HL-60 (cell line): ENCODE data around the gene ERC2.

Source experiments
- DNase-seq, 2 experiments: peaks; one replicate each; pipeline ENCODE4 v3.0.0-alpha.2; 2010 to 2020; ENCODE audit warnings: low read depth in 1 of 2, low spot score in 1 of 2
- H3K27ac ChIP-seq: fragments of 250-450 bp; sonication (Bioruptor Pico); replicated peaks from 2 replicates; pipeline ENCODE4 v1.5.1; 2020; ENCODE audit warnings: mild to moderate bottlenecking, moderate library complexity
- H3K27me3 ChIP-seq: fragments of 250-450 bp; sonication (Bioruptor Pico); 2 replicates; pipeline ENCODE4 v1.5.1; 2021; ENCODE audit warnings: mild to moderate bottlenecking, moderate library complexity; ENCODE audit not compliant: insufficient read depth, poor library complexity, severe bottlenecking
- H3K4me3 ChIP-seq: replicated peaks from 2 replicates; pipeline ENCODE4 v1.5.1; 2011; ENCODE audit warnings: mild to moderate bottlenecking, control low read depth, low read length; ENCODE audit not compliant: insufficient read depth
- GABPA ChIP-seq: IDR thresholded peaks from 2 replicates; pipeline ENCODE4 v1.6.1; 2012; ENCODE audit warnings: low read depth
- POLR2AphosphoS5 ChIP-seq: IDR thresholded peaks from 2 replicates; pipeline ENCODE4 v1.6.1; 2012; ENCODE audit warnings: low read depth
- SPI1 ChIP-seq: IDR thresholded peaks from 2 replicates; pipeline ENCODE4 v1.6.1; 2012; ENCODE audit warnings: low read depth, mild to moderate bottlenecking, borderline replicate concordance
- TF ChIP-seq, protein P1 (sequence below): IDR thresholded peaks from 2 replicates; pipeline ENCODE4 v1.6.1; 2012; ENCODE audit warnings: low read depth; ENCODE audit not compliant: insufficient replicate concordance
- TF ChIP-seq, protein P2 (sequence below): IDR thresholded peaks from one replicate; pipeline ENCODE4 v1.5.1; 2011; ENCODE audit warnings: low read length, control low read depth, inconsistent platforms; ENCODE audit not compliant: insufficient read depth

The ERC2 gene

GRCh38 chr3:55636300-55637195, 831.7 kb downstream of the ERC2 start:
- TF ChIP-seq, protein P1, sequence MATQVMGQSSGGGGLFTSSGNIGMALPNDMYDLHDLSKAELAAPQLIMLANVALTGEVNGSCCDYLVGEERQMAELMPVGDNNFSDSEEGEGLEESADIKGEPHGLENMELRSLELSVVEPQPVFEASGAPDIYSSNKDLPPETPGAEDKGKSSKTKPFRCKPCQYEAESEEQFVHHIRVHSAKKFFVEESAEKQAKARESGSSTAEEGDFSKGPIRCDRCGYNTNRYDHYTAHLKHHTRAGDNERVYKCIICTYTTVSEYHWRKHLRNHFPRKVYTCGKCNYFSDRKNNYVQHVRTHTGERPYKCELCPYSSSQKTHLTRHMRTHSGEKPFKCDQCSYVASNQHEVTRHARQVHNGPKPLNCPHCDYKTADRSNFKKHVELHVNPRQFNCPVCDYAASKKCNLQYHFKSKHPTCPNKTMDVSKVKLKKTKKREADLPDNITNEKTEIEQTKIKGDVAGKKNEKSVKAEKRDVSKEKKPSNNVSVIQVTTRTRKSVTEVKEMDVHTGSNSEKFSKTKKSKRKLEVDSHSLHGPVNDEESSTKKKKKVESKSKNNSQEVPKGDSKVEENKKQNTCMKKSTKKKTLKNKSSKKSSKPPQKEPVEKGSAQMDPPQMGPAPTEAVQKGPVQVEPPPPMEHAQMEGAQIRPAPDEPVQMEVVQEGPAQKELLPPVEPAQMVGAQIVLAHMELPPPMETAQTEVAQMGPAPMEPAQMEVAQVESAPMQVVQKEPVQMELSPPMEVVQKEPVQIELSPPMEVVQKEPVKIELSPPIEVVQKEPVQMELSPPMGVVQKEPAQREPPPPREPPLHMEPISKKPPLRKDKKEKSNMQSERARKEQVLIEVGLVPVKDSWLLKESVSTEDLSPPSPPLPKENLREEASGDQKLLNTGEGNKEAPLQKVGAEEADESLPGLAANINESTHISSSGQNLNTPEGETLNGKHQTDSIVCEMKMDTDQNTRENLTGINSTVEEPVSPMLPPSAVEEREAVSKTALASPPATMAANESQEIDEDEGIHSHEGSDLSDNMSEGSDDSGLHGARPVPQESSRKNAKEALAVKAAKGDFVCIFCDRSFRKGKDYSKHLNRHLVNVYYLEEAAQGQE, result no peak
- TF ChIP-seq POLR2AphosphoS5, result no peak
- no peak for TF ChIP-seq SPI1
- TF ChIP-seq, protein P2, sequence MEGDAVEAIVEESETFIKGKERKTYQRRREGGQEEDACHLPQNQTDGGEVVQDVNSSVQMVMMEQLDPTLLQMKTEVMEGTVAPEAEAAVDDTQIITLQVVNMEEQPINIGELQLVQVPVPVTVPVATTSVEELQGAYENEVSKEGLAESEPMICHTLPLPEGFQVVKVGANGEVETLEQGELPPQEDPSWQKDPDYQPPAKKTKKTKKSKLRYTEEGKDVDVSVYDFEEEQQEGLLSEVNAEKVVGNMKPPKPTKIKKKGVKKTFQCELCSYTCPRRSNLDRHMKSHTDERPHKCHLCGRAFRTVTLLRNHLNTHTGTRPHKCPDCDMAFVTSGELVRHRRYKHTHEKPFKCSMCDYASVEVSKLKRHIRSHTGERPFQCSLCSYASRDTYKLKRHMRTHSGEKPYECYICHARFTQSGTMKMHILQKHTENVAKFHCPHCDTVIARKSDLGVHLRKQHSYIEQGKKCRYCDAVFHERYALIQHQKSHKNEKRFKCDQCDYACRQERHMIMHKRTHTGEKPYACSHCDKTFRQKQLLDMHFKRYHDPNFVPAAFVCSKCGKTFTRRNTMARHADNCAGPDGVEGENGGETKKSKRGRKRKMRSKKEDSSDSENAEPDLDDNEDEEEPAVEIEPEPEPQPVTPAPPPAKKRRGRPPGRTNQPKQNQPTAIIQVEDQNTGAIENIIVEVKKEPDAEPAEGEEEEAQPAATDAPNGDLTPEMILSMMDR, result no peak
- no peak for TF ChIP-seq GABPA
- no peaks in the 10 kb centered on the region for H3K27me3 ChIP-seq
- H3K27ac ChIP-seq, result no peak overlapping the region
- H3K4me3 ChIP-seq, result no peak overlapping the region
- DNase-seq, result no peak

GRCh38 chr3:55634345-55634744, 833.9 kb downstream of the ERC2 start:
- no peak for DNase-seq
- Histone ChIP-seq H3K27me3 (no peaks in the 10 kb centered on the region), H3K27ac (no peak overlapping the region), H3K4me3 (no peak overlapping the region)
- TF ChIP-seq, protein P2, result no peak
- TF ChIP-seq POLR2AphosphoS5 (no peak), GABPA (no peak), SPI1 (no peak)
- TF ChIP-seq, protein P1, result no peak

DNA sequence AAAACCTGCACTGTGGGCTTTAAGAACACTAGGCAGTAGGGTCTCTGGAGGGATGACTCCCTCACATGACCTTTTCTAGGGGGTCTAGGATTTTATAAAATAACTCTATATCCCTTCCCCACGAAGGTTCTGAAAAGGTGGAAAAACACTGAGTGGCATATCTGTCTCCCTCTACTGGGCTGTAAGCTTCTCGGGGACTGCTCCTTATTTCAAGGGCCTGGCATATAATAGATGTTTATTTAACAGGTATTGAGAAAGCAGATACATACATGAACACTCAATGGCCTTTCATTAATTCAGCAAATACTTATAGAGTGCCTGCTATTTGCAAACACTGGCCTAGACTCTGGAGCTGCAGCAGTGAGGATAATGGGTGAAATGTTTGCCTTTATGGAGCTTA, 834.9 kb downstream of the ERC2 start:
- no peak overlapping the region for H3K27ac ChIP-seq
- DNase-seq, result no peak
- H3K27me3 ChIP-seq, result no peaks in the 10 kb centered on the region
- no peak for TF ChIP-seq POLR2AphosphoS5
- no peak for TF ChIP-seq SPI1
- TF ChIP-seq GABPA, result no peak
- TF ChIP-seq, protein P1, result no peak
- TF ChIP-seq, protein P2, result no peak
- no peak overlapping the region for H3K4me3 ChIP-seq
